PC-9 (cell line): Measurements from ENCODE around the gene PDE4B. TPM values are rescaled to one million over a fixed set of nuclear protein-coding genes. Genes with fewer than 3 reads are reported as not detected.

Source experiments
- BruUV-seq: library from RNA; stranded (reverse); fragments of 400-500 nt; replicated peaks from 2 replicates; lab custom pipeline; 2021; lab: Mats Ljungman, UMichigan
- CTCF ChIA-PET: fragments of 300-600 bp; sonication (Branson Sonifier 250); formaldehyde crosslinking; loops from one replicate; lab custom pipeline; 2022; ENCODE audit warnings: antibody characterized with exemption; lab: Charles Lee
- POLR2A ChIA-PET: fragments of 300-600 bp; sonication (Branson Sonifier 250); formaldehyde crosslinking; loops from one replicate; lab custom pipeline; 2022; ENCODE audit warnings: antibody characterized with exemption; ENCODE audit not compliant: unreplicated experiment; lab: Charles Lee
- DNase-seq, 2 experiments: peaks; one replicate each; pipeline versions ENCODE4 v3.0.0 to v3.0.0-alpha.2; 2015 to 2022; ENCODE audit warnings: mixed read lengths in 1 of 2
- H2AFZ ChIP-seq: fragments of 200-600 bp; sonication (generic); 2 replicates; pipeline ENCODE4 v1.8.1; 2017; ENCODE audit warnings: antibody characterized with exemption
- H3F3A ChIP-seq: fragments of 200-600 bp; sonication (generic); 2 replicates; pipeline ENCODE4 v1.8.1; 2017; ENCODE audit warnings: antibody characterized with exemption, mild to moderate bottlenecking, low read depth; ENCODE audit not compliant: insufficient read depth
- H3K27ac ChIP-seq: fragments of 200-600 bp; sonication (generic); 2 replicates; pipeline ENCODE4 v1.6.1; 2016; ENCODE audit warnings: mixed run types
- H3K27me3 ChIP-seq: fragments of 200-600 bp; sonication (generic); 2 replicates; pipeline ENCODE4 v1.6.1; 2016; ENCODE audit warnings: low read depth, mixed run types; ENCODE audit not compliant: insufficient read depth
- H3K36me3 ChIP-seq: fragments of 200-600 bp; sonication (generic); 2 replicates; pipeline ENCODE4 v1.6.1; 2016; ENCODE audit warnings: low read depth, mixed run types
- H3K4me1 ChIP-seq: fragments of 200-600 bp; sonication (generic); replicated peaks from 2 replicates; pipeline ENCODE4 v1.6.1; 2016; ENCODE audit warnings: mixed run types; ENCODE audit not compliant: insufficient read depth
- H3K4me2 ChIP-seq: fragments of 200-600 bp; sonication (generic); 2 replicates; pipeline ENCODE4 v1.6.1; 2017; ENCODE audit warnings: mixed run types
- H3K4me3 ChIP-seq: fragments of 200-600 bp; sonication (generic); 2 replicates; pipeline ENCODE4 v1.6.1; 2016; ENCODE audit warnings: mixed run types
- H3K79me2 ChIP-seq: fragments of 200-600 bp; sonication (generic); 2 replicates; pipeline ENCODE4 v1.6.1; 2017; ENCODE audit warnings: low read depth, mixed run types
- H3K9me2 ChIP-seq: fragments of 200-600 bp; sonication (generic); 2 replicates; pipeline ENCODE4 v1.8.1; 2017; ENCODE audit warnings: mild to moderate bottlenecking; ENCODE audit not compliant: insufficient read depth
- H3K9me3 ChIP-seq: fragments of 200-600 bp; sonication (generic); 2 replicates; pipeline ENCODE4 v1.8.1; 2016; ENCODE audit warnings: low read depth; ENCODE audit not compliant: insufficient read depth
- H4K20me1 ChIP-seq: fragments of 200-600 bp; sonication (generic); 2 replicates; pipeline ENCODE4 v1.8.1; 2017; ENCODE audit not compliant: insufficient read depth
- CTCF ChIP-seq: fragments of 200-600 bp; sonication (generic); conservative IDR thresholded peaks from 2 replicates; pipeline ENCODE4 v1.6.1; 2017; ENCODE audit warnings: mixed run types, antibody characterized with exemption, mild to moderate bottlenecking, moderate library complexity
- EZH2 ChIP-seq: fragments of 200-600 bp; sonication (generic); IDR thresholded peaks from 2 replicates; pipeline ENCODE4 v1.8.0; 2017; ENCODE audit warnings: antibody characterized with exemption, low read depth
- intact Hi-C: fragments of 100-400 bp; cut with micrococcal nuclease; formaldehyde crosslinking; loops from one replicate; pipeline ENCODE4 v1.10.0; 2022; ENCODE audit not compliant: unreplicated experiment
- total RNA-seq: library from RNA; stranded (reverse); gene quantifications from 2 replicates; pipeline ENCODE4 v1.2.3, GENCODE V29; 2021

The PDE4B gene
- total RNA-seq, 1 experiment from 2014 or later, result 1.3 TPM

GRCh38 chr1:66412704-66413103, 620.0 kb downstream of the PDE4B start:
- CTCF ChIA-PET, result no interaction called here
- Histone ChIP-seq H3K27ac (no peak overlapping the region), H3K79me2 (no peaks in the 10 kb centered on the region), H3K9me2 (no peaks in the 10 kb centered on the region), H3K36me3 (no peaks in the 10 kb centered on the region), H3K4me1 (no peaks in the 10 kb centered on the region), H4K20me1 (no peaks in the 10 kb centered on the region), H3K9me3 (no peaks in the 10 kb centered on the region), H3K27me3 (no peaks in the 10 kb centered on the region), H3F3A (no peaks in the 10 kb centered on the region), H3K4me2 (no peak overlapping the region), H2AFZ (no peak overlapping the region), H3K4me3 (no peak overlapping the region)
- intact Hi-C loops, result no loop called here
- DNase-seq, result no peak
- no TSS peak for BruUV-seq
- TF ChIP-seq EZH2, result no peak
- TF ChIP-seq CTCF, result no peak
- POLR2A ChIA-PET, result no interaction called here

GRCh38 chr1:66413136-66413837, 620.6 kb downstream of the PDE4B start:
- Histone ChIP-seq H3K27ac (no peak overlapping the region), H3K27me3 (no peaks in the 10 kb centered on the region), H3K79me2 (no peaks in the 10 kb centered on the region), H3K36me3 (no peaks in the 10 kb centered on the region), H3K9me2 (no peaks in the 10 kb centered on the region), H3K4me2 (no peak overlapping the region), H2AFZ (no peak overlapping the region), H3K9me3 (no peaks in the 10 kb centered on the region), H3K4me3 (no peak overlapping the region), H3K4me1 (no peaks in the 10 kb centered on the region), H3F3A (no peaks in the 10 kb centered on the region), H4K20me1 (no peaks in the 10 kb centered on the region)
- BruUV-seq, result no TSS peak
- DNase-seq, result no peak
- TF ChIP-seq CTCF (no peak), EZH2 (no peak)
- POLR2A ChIA-PET, result no interaction called here
- intact Hi-C loops, result no loop called here
- CTCF ChIA-PET, result no interaction called here

GRCh38 chr1:66413838-66414175, 621.1 kb downstream of the PDE4B start:
- no peak overlapping the region for H3K4me3 ChIP-seq
- intact Hi-C loops, result no loop called here
- no peaks in the 10 kb centered on the region for H3K9me2 ChIP-seq
- no peak for DNase-seq
- no peaks in the 10 kb centered on the region for H3K27me3 ChIP-seq
- no peaks in the 10 kb centered on the region for H4K20me1 ChIP-seq
- BruUV-seq, result no TSS peak
- no peaks in the 10 kb centered on the region for H3K9me3 ChIP-seq
- no peaks in the 10 kb centered on the region for H3F3A ChIP-seq
- no peak for TF ChIP-seq EZH2
- TF ChIP-seq CTCF, result no peak
- H3K36me3 ChIP-seq, result no peaks in the 10 kb centered on the region
- no peak overlapping the region for H3K4me2 ChIP-seq
- no peaks in the 10 kb centered on the region for H3K4me1 ChIP-seq
- ChIA-PET POLR2A (no interaction called here), CTCF (no interaction called here)
- no peak overlapping the region for H2AFZ ChIP-seq
- no peak overlapping the region for H3K27ac ChIP-seq
- no peaks in the 10 kb centered on the region for H3K79me2 ChIP-seq
